Activated CD4-positive, alpha-beta T cell treated with anti-CD3 and anti-CD28 coated beads for 24 hours (primary cell): ENCODE data around the gene COX14.
"Not testable (repeated sequence)": the region's sequence is repeated elsewhere in the genome, so short reads cannot be mapped to it uniquely, and the experiment has no call there.

Source experiments
- DNase-seq, 2 donors: peaks; one replicate each; pipeline ENCODE4 v3.0.0-alpha.2; 2020; ENCODE audit warnings: low read depth in 2 of 2

The COX14 gene

GRCh38 chr12:50107416-50108268 is 4.4 kb upstream of the COX14 start:
- DNase-seq, result no peak

- DNase-seq, result no peak
Measured at GRCh38 chr12:50109319-50109718, 2.7 kb upstream of the COX14 start.

- DNase-seq, result no peak
Measured at GRCh38 chr12:50110127-50110761, 1.8 kb upstream of the COX14 start.

- DNase-seq, result no peak
Measured at GRCh38 chr12:50110762-50111351, 1.2 kb upstream of the COX14 start.

GRCh38 chr12:50111395-50111692 is 692 bp upstream of the COX14 start:
- no peak for DNase-seq

- DNase-seq, result no peak
Measured at GRCh38 chr12:50112456-50113218, 601 bp downstream of the COX14 start.

GRCh38 chr12:50117057-50117622 is 5.1 kb downstream of the COX14 start:
- no peak for DNase-seq

- no peak for DNase-seq
Measured at GRCh38 chr12:50119387-50119786, 7.4 kb downstream of the COX14 start.

GRCh38 chr12:50120521-50120920 is 8.5 kb downstream of the COX14 start:
- no peak for DNase-seq

- DNase-seq, result no peak
Measured at GRCh38 chr12:50120953-50121352, 8.9 kb downstream of the COX14 start.

- DNase-seq, result no peak
Measured at GRCh38 chr12:50121641-50122040, 9.6 kb downstream of the COX14 start.

GRCh38 chr12:50123203-50123602 is 11.2 kb downstream of the COX14 start:
- no peak for DNase-seq

GRCh38 chr12:50127546-50127945 is 15.5 kb downstream of the COX14 start:
- DNase-seq, result no peak

GRCh38 chr12:50129290-50129689 is 17.3 kb downstream of the COX14 start:
- DNase-seq, result no peak

- DNase-seq, result no peak
Measured at GRCh38 chr12:50132505-50133135, 20.6 kb downstream of the COX14 start.

- no peak for DNase-seq
Measured at GRCh38 chr12:50142993-50143392, 31.0 kb downstream of the COX14 start.

GRCh38 chr12:50145439-50145838 is 33.4 kb downstream of the COX14 start:
- DNase-seq, result no peak

GRCh38 chr12:50147281-50147680 is 35.2 kb downstream of the COX14 start:
- DNase-seq, result no peak

GRCh38 chr12:50148011-50148410 is 36.0 kb downstream of the COX14 start:
- not testable (repeated sequence) for DNase-seq

GRCh38 chr12:50149311-50149710 is 37.3 kb downstream of the COX14 start:
- no peak for DNase-seq

- DNase-seq, result no peak
Measured at GRCh38 chr12:50151047-50151687, 39.1 kb downstream of the COX14 start.
